K562 (cell line): Measurements from ENCODE around the gene HEY2. TPM values are rescaled to one million over a fixed set of nuclear protein-coding genes. Genes with fewer than 3 reads are reported as not detected.

Experiments
- CREB3L1 ChIP-seq: fragments of 450-650 bp; IDR thresholded peaks from 2 replicates; pipeline ENCODE4 v1.6.1; 2014; ENCODE audit warnings: low read depth, mild to moderate bottlenecking, moderate library complexity, borderline replicate concordance
- DMBX1 ChIP-seq: fragments of 250-450 bp; sonication (Bioruptor Pico); IDR thresholded peaks from 2 replicates; pipeline ENCODE4 v1.8.0; 2022; ENCODE audit warnings: inconsistent platforms, mild to moderate bottlenecking, moderate library complexity, borderline replicate concordance
- ESRRA ChIP-seq: fragments of 450-650 bp; IDR thresholded peaks from 2 replicates; pipeline ENCODE4 v1.6.1; 2014; ENCODE audit warnings: low read depth, mild to moderate bottlenecking, moderate library complexity, borderline replicate concordance
- ETV6 ChIP-seq, 3 experiments: fragments of 150-350 bp in 1 of 3; sonication (generic) in 1 of 3; formaldehyde crosslinking in 1 of 3; IDR thresholded peaks; 2 replicates each; pipeline versions ENCODE4 v1.6.1 to v1.8.0; 2014 to 2022; ENCODE audit warnings: borderline replicate concordance in 2 of 3, low read depth in 2 of 3, antibody characterized with exemption in 1 of 3, low read length in 1 of 3, mild to moderate bottlenecking in 1 of 3, missing genetic modification reagents in 1 of 3
- GABPB2 ChIP-seq: fragments of 250-450 bp; sonication (Bioruptor Pico); conservative IDR thresholded peaks from 2 replicates; pipeline ENCODE4 v1.5.1; 2021; ENCODE audit warnings: mild to moderate bottlenecking
- HCFC1 ChIP-seq: IDR thresholded peaks from 2 replicates; pipeline ENCODE4 v1.6.1; 2012; ENCODE audit warnings: low read depth, low read length, improper control_type of control experiment
- HDAC2 ChIP-seq: fragments of 450-650 bp; IDR thresholded peaks from 2 replicates; pipeline ENCODE4 v1.6.1; 2016; ENCODE audit warnings: mild to moderate bottlenecking
- HDAC6 ChIP-seq: IDR thresholded peaks from 2 replicates; pipeline ENCODE4 v1.6.1; 2012; ENCODE audit warnings: low read depth, mild to moderate bottlenecking, control low read depth, inconsistent platforms, low read length, moderate library complexity
- HIVEP1 ChIP-seq: fragments of 250-450 bp; sonication (Bioruptor Pico); IDR thresholded peaks from 2 replicates; pipeline ENCODE4 v1.4.0; 2020; ENCODE audit warnings: mild to moderate bottlenecking
- NKRF ChIP-seq: fragments of 450-650 bp; IDR thresholded peaks from 2 replicates; pipeline ENCODE4 v1.6.1; 2016; ENCODE audit warnings: borderline replicate concordance
- PHB2 ChIP-seq: fragments of 450-650 bp; IDR thresholded peaks from 2 replicates; pipeline ENCODE4 v1.6.1; 2017; ENCODE audit warnings: low read depth
- RAD21 ChIP-seq, 2 experiments: fragments of 250-450 bp in 1 of 2; fragments of 450-650 bp in 1 of 2; sonication (Bioruptor Pico) in 1 of 2; formaldehyde crosslinking in 1 of 2; IDR thresholded peaks in 1 of 2; conservative IDR thresholded peaks in 1 of 2; 2 replicates each; pipeline versions ENCODE4 v1.4.0 to v1.8.0; 2020 to 2022; ENCODE audit warnings: mild to moderate bottlenecking in 2 of 2, moderate library complexity in 1 of 2
- RBFOX2 ChIP-seq: fragments of 200-400 bp; formaldehyde crosslinking; IDR thresholded peaks from 2 replicates; pipeline ENCODE4 v1.6.1; 2017; ENCODE audit warnings: low read depth, mild to moderate bottlenecking, low read length, moderate library complexity
- RBM22 ChIP-seq: fragments of 200-400 bp; formaldehyde crosslinking; IDR thresholded peaks from 2 replicates; pipeline ENCODE4 v1.6.1; 2018; ENCODE audit warnings: low read length, low read depth; ENCODE audit not compliant: poor library complexity, severe bottlenecking
- SIN3B ChIP-seq: fragments of 450-650 bp; IDR thresholded peaks from 2 replicates; pipeline ENCODE4 v1.6.1; 2017; ENCODE audit warnings: low read depth, mild to moderate bottlenecking, moderate library complexity
- TCF15 ChIP-seq: fragments of 250-450 bp; sonication (Bioruptor Pico); IDR thresholded peaks from 2 replicates; pipeline ENCODE4 v1.8.0; 2022; ENCODE audit warnings: moderate library complexity, mild to moderate bottlenecking, inconsistent platforms
- THAP12 ChIP-seq: fragments of 250-450 bp; sonication (Bioruptor Pico); IDR thresholded peaks from 2 replicates; pipeline ENCODE4 v1.9.0; 2021; ENCODE audit warnings: mild to moderate bottlenecking, inconsistent platforms
- U2AF1 ChIP-seq: fragments of 200-400 bp; formaldehyde crosslinking; optimal IDR thresholded peaks from 2 replicates; pipeline ENCODE3; 2017; ENCODE audit warnings: mild to moderate bottlenecking, low read depth, low read length, moderate library complexity
- WHSC1 ChIP-seq: IDR thresholded peaks from one replicate; pipeline ENCODE4 v1.6.1; 2012; ENCODE audit warnings: low read length, control low read depth, inconsistent platforms
- ZNF165 ChIP-seq: fragments of 250-450 bp; sonication (Bioruptor Pico); IDR thresholded peaks from 2 replicates; pipeline ENCODE4 v1.4.0; 2020; ENCODE audit warnings: borderline replicate concordance
- ZNF699 ChIP-seq: fragments of 250-450 bp; sonication (Bioruptor Pico); IDR thresholded peaks from 2 replicates; pipeline ENCODE4 v1.8.0; 2021; ENCODE audit warnings: mild to moderate bottlenecking, moderate library complexity; ENCODE audit not compliant: insufficient replicate concordance
- polyA plus RNA-seq, 8 experiments: library from polyadenylated mRNA; depleted of rRNA in 4 of 8; stranded (reverse) in 5 of 8; unstranded in 3 of 8; fragments of >200 nt; fragmentation: Nextera tagmentation in 2 of 8; fragmentation: Illumina TruSeq in 1 of 8; extraction: Ambion mirVana in 2 of 8; extraction: Trizol in 1 of 8; gene quantifications; 2 replicates each; pipeline versions ENCODE4 v1.2.1 to v1.2.3, GENCODE V29; 2011 to 2014; ENCODE audit warnings: inconsistent platforms in 1 of 8, missing spikeins in 1 of 8
- total RNA-seq, 7 experiments: library from RNA; depleted of rRNA in 6 of 7; stranded (reverse); fragments of >200 nt in 6 of 7; fragmentation: Illumina TruSeq in 2 of 7; extraction: Trizol in 2 of 7; gene quantifications; 2 replicates each; pipeline versions ENCODE4 v1.2.1 to v1.2.3, GENCODE V29; 2011 to 2021; ENCODE audit warnings: low replicate concordance in 1 of 7

The HEY2 gene
- total and polyA plus RNA-seq, 9 of the 15 experiments (the other 6 are each of a cell fraction or from before 2014, with no cell fraction given), result 0.03 to 0.07 (median 0.06) TPM; not detected in 5

DNA sequence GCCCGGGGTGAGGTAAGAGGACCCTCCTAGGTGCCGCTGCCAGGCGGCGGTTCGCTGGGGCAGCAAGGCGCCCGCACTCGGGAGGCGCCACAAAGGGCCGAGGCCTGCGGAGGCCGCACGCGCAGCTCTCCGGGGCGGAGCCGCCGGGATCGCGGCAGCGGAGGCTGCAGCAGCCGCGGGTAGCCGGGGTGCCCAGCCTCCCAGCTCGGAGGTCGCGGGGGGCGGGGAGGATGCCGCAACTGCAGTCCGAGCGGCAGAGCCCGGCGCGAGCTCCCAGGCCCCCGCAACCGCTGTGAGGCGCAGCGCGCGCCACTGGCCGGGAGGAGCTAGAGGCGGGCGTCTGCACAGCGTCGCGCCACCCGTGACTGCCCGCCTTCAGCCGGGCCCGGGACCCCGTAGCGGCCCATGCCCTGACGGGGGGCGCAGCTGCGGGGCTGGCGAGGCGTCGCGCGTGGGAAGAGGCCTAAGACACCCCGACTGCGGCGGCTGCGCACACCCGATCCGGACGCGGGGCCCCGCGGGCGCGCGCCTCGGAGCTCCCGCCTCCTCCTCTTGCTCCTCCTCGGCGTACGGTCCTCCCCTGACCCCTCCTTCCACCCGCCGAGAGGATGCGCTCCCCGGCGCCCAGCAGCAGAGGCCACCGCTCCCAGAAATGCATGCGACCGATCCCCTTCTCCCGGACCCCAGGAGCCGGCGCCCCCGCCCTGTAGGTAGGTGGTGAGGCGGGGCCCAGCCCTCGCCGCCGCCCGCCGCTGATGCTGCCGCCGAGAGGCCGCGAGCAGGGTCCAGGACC is 41.1 kb downstream of the HEY2 start, which contains the start of gene NCOA7 (continued):
- TF ChIP-seq CREB3L1 (no peak), RBFOX2 (peak; percentile 84), SIN3B (peak; percentile 71; the same call in 1 of the 2 replicates), RBM22 (peak; percentile 34), THAP12 (peak; percentile 76), TCF15 (CRISPR knock-in tag) (no peak), WHSC1 (no peak), ZNF699 (no peak), RAD21 (CRISPR knock-in tag; conservative IDR thresholded peaks at IDR 0.05 in 1 of 2, IDR thresholded peaks at IDR 0.05 in 1 of 2) (0 out of 4 replicates have a peak, but pooled peaks of 1 of the 2 experiments have one; percentile 9), GABPB2 (CRISPR knock-in tag) (no peak), ETV6 (IDR thresholded peaks at IDR 0.05; ENCODE audit: borderline replicate concordance in 1 of 2, low read depth in 2 of 2, low read length in 1 of 2) (no peak), ETV6 (CRISPR knock-in tag; IDR thresholded peaks at IDR 0.05; ENCODE audit: borderline replicate concordance) (0 out of 2 replicates have a peak, but pooled peaks have one; percentile 24), HIVEP1 (CRISPR knock-in tag) (no peak), DMBX1 (CRISPR knock-in tag) (peak; percentile 41; the same call in 1 of the 2 replicates), PHB2 (no peak), ESRRA (peak; percentile 12; the same call in 1 of the 2 replicates), U2AF1 (peak; percentile 16), ZNF165 (CRISPR knock-in tag) (no peak), HCFC1 (no peak), NKRF (no peak), HDAC2 (no peak), HDAC6 (no peak)
